Body of pancreas (tissue), 4 donors: Measurements from ENCODE around the gene TMCC2. TPM values are rescaled to one million over a fixed set of nuclear protein-coding genes. Genes with fewer than 3 reads are reported as not detected.

Experiments used
- ATAC-seq: fragments of 150-250 bp; one replicate; pipeline ENCODE4 v1.9.1; 2016
- DNase-seq, 4 donors: peaks; one replicate each; pipeline ENCODE4 v3.0.0-alpha.2; 2019
- H3K27ac ChIP-seq, 4 donors: fragments of 200-600 bp; sonication (generic); 1 replicate in 3 of 4; 2 replicates in 1 of 4; pipeline versions ENCODE4 v1.5.1 to v1.6.1; 2016 to 2019; ENCODE audit warnings: mild to moderate bottlenecking in 1 of 4, mixed read lengths in 1 of 4, moderate library complexity in 1 of 4
- H3K27me3 ChIP-seq, 2 donors: fragments of 200-600 bp; sonication (generic); one replicate each; pipeline ENCODE4 v1.6.0; 2016; ENCODE audit warnings: mild to moderate bottlenecking in 1 of 2
- H3K36me3 ChIP-seq, 2 donors: fragments of 200-600 bp; sonication (generic); replicated peaks in 1 of 2; 2 replicates each; pipeline ENCODE4 v1.5.1; 2016; ENCODE audit warnings: low read depth in 2 of 2; ENCODE audit not compliant: insufficient read depth in 1 of 2
- H3K4me1 ChIP-seq: fragments of 200-600 bp; sonication (generic); one replicate; pipeline ENCODE4 v1.6.0; 2016
- H3K4me3 ChIP-seq, 2 donors: fragments of 200-600 bp; sonication (generic); 1 replicate in 1 of 2; 2 replicates in 1 of 2; pipeline ENCODE4 v1.5.1; 2016 to 2019
- H3K9me3 ChIP-seq, 3 donors: fragments of 200-600 bp; sonication (generic); 1 replicate in 2 of 3; 2 replicates in 1 of 3; pipeline ENCODE4 v1.5.1; 2016
- CTCF ChIP-seq, 7 experiments: fragments of 450-650 bp in 4 of 7; fragments of 200-600 bp in 3 of 7; sonication (generic) in 3 of 7; IDR thresholded peaks; one replicate each; pipeline ENCODE4 v1.5.1; 2016 to 2019; ENCODE audit warnings: antibody characterized with exemption in 7 of 7
- POLR2A ChIP-seq, 3 donors: fragments of 450-650 bp; IDR thresholded peaks; one replicate each; pipeline ENCODE4 v1.6.1; 2016; ENCODE audit warnings: antibody characterized with exemption in 3 of 3, mild to moderate bottlenecking in 2 of 3
- WGBS, 2 donors: methylation state at CpG; one replicate each; pipeline ENCODE4 v1.1.5; 2017; 5-methylcytosine and 5-hydroxymethylcytosine counted together
- intact Hi-C: fragments of 100-400 bp; cut with DNase I; formaldehyde crosslinking; loops from one replicate; pipeline ENCODE4 v1.15.1; 2023
- total RNA-seq, 2 donors: library from RNA; depleted of rRNA; stranded (reverse); fragments of >200 nt; gene quantifications; one replicate each; pipeline ENCODE4 v1.1.0, GENCODE V29; 2016

TMCC2 gene
- total RNA-seq, 2 donors from 2014 or later: 1.3 to 1.6 TPM

GRCh38 chr1:205258719-205259118, 31.0 kb downstream of the TMCC2 start:
- Histone ChIP-seq H3K4me3 (no peak overlapping the region), H3K36me3 (no peaks in the 10 kb centered on the region), H3K9me3 (no peaks in the 10 kb centered on the region), H3K27ac (no peak overlapping the region), H3K4me1 (no peaks in the 10 kb centered on the region), H3K27me3 (no peaks in the 10 kb centered on the region)
- TF ChIP-seq CTCF (IDR thresholded peaks at IDR 0.05): no peak
- no peak for TF ChIP-seq POLR2A (IDR thresholded peaks at IDR 0.05)
- DNase-seq (no peak), ATAC-seq (no peak)
- whole genome bisulfite sequencing, 2 donors: 76 to 88% methylated on average over 7 to 8 of the region's 8 CpGs
- intact Hi-C loops: loop anchor here (5.0 kb wide), 1 partner anchor 276 kb away; no protein-coding TSS in a partner anchor

GRCh38 chr1:205259324-205259832, 31.6 kb downstream of the TMCC2 start:
- TF ChIP-seq CTCF (IDR thresholded peaks at IDR 0.05) (no peak), POLR2A (IDR thresholded peaks at IDR 0.05) (no peak)
- Histone ChIP-seq H3K36me3 (no peaks in the 10 kb centered on the region), H3K4me1 (no peaks in the 10 kb centered on the region), H3K27ac (no peak overlapping the region), H3K4me3 (no peak overlapping the region), H3K27me3 (no peaks in the 10 kb centered on the region), H3K9me3 (no peaks in the 10 kb centered on the region)
- WGBS, 2 donors: 46 to 62% methylated on average over 7 to 10 of the region's 10 CpGs
- intact Hi-C loops: loop anchor here (5.0 kb wide), 1 partner anchor 277 kb away; no protein-coding TSS in a partner anchor
- ATAC-seq (no peak), DNase-seq (no peak)

GRCh38 chr1:205259998-205260397, 32.3 kb downstream of the TMCC2 start:
- Histone ChIP-seq H3K27ac (no peak overlapping the region), H3K36me3 (no peaks in the 10 kb centered on the region), H3K27me3 (no peaks in the 10 kb centered on the region), H3K9me3 (no peaks in the 10 kb centered on the region), H3K4me1 (no peaks in the 10 kb centered on the region), H3K4me3 (no peak overlapping the region)
- intact Hi-C loops: loop anchor here (5.0 kb wide), 1 partner anchor 278 kb away; no protein-coding TSS in a partner anchor
- no peak for TF ChIP-seq CTCF (IDR thresholded peaks at IDR 0.05)
- no peak for TF ChIP-seq POLR2A (IDR thresholded peaks at IDR 0.05)
- no peak for ATAC-seq
- 56% methylated on average over 1 of the region's 1 CpG for WGBS, 2 donors
- DNase-seq: no peak

- H3K4me1 ChIP-seq: no peaks in the 10 kb centered on the region
These were observed 33.4 kb downstream of the TMCC2 start for GRCh38 chr1:205260948-205261732.

More at GRCh38 chr1:205260948-205261732, 33.4 kb downstream of the TMCC2 start:
- ATAC-seq (no peak), DNase-seq (no peak)
- no peaks in the 10 kb centered on the region for H3K9me3 ChIP-seq
- no peaks in the 10 kb centered on the region for H3K27me3 ChIP-seq
- no peak overlapping the region for H3K27ac ChIP-seq
- no peak for TF ChIP-seq CTCF (IDR thresholded peaks at IDR 0.05)
- TF ChIP-seq POLR2A (IDR thresholded peaks at IDR 0.05): no peak
- H3K4me3 ChIP-seq: no peak overlapping the region
- intact Hi-C loops: no loop called here
- WGBS, 2 donors: 60 to 71% methylated on average over 8 of the region's 8 CpGs
- H3K36me3 ChIP-seq: no peaks in the 10 kb centered on the region
